ENCODE data around the gene RHCE. TPM values are rescaled to one million over a fixed set of nuclear protein-coding genes. Genes with fewer than 3 reads are reported as not detected.
A peak's percentile ranks its signal among the peaks of the same experiment; 100 is the strongest.

Gene RHCE
- total and polyA plus RNA-seq, 9 of the 15 experiments (the other 6 are each of a cell fraction or from before 2014, with no cell fraction given): 5.4 to 31.5 (median 12.6) TPM

GRCh38 chr1:25430073-25430966 lies 9.7 kb upstream of the RHCE start, which contains the start of gene MACO1 (continued):
- TF ChIP-seq RERE (CRISPR knock-in tag; IDR thresholded peaks at IDR 0.05; ENCODE audit: borderline replicate concordance): 0 out of 2 replicates have a peak, but pooled peaks have one; percentile 88
- TF ChIP-seq, protein P1, sequence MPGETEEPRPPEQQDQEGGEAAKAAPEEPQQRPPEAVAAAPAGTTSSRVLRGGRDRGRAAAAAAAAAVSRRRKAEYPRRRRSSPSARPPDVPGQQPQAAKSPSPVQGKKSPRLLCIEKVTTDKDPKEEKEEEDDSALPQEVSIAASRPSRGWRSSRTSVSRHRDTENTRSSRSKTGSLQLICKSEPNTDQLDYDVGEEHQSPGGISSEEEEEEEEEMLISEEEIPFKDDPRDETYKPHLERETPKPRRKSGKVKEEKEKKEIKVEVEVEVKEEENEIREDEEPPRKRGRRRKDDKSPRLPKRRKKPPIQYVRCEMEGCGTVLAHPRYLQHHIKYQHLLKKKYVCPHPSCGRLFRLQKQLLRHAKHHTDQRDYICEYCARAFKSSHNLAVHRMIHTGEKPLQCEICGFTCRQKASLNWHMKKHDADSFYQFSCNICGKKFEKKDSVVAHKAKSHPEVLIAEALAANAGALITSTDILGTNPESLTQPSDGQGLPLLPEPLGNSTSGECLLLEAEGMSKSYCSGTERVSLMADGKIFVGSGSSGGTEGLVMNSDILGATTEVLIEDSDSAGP (CRISPR knock-in tag; IDR thresholded peaks at IDR 0.05): no peak
- TF ChIP-seq, protein P2, sequence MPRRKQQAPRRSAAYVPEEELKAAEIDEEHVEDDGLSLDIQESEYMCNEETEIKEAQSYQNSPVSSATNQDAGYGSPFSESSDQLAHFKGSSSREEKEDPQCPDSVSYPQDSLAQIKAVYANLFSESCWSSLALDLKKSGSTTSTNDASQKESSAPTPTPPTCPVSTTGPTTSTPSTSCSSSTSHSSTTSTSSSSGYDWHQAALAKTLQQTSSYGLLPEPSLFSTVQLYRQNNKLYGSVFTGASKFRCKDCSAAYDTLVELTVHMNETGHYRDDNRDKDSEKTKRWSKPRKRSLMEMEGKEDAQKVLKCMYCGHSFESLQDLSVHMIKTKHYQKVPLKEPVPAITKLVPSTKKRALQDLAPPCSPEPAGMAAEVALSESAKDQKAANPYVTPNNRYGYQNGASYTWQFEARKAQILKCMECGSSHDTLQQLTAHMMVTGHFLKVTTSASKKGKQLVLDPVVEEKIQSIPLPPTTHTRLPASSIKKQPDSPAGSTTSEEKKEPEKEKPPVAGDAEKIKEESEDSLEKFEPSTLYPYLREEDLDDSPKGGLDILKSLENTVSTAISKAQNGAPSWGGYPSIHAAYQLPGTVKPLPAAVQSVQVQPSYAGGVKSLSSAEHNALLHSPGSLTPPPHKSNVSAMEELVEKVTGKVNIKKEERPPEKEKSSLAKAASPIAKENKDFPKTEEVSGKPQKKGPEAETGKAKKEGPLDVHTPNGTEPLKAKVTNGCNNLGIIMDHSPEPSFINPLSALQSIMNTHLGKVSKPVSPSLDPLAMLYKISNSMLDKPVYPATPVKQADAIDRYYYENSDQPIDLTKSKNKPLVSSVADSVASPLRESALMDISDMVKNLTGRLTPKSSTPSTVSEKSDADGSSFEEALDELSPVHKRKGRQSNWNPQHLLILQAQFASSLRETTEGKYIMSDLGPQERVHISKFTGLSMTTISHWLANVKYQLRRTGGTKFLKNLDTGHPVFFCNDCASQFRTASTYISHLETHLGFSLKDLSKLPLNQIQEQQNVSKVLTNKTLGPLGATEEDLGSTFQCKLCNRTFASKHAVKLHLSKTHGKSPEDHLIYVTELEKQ (CRISPR knock-in tag; IDR thresholded peaks at IDR 0.05): no peak
- TF ChIP-seq, protein P3, sequence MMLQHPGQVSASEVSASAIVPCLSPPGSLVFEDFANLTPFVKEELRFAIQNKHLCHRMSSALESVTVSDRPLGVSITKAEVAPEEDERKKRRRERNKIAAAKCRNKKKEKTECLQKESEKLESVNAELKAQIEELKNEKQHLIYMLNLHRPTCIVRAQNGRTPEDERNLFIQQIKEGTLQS (IDR thresholded peaks at IDR 0.05): peak; percentile 52
- TF ChIP-seq, protein P3 (CRISPR knock-in tag; conservative IDR thresholded peaks at IDR 0.05): 0 out of 2 replicates have a peak, but pooled peaks have one; percentile 84
- peak; percentile 97 for TF ChIP-seq NFE2 (IDR thresholded peaks at IDR 0.05; ENCODE audit: low read depth)
- TF ChIP-seq GATAD2A (IDR thresholded peaks at IDR 0.05): no peak; the same call in 1 of the 2 replicates
- TF ChIP-seq STAT5A (IDR thresholded peaks at IDR 0.05; ENCODE audit: borderline replicate concordance, low read length): peak; percentile 27; the same call in 1 of the 2 replicates
- peak; percentile 79 for TF ChIP-seq KLF1 (tag; IDR thresholded peaks at IDR 0.05)
- no peak for TF ChIP-seq ZNF324 (CRISPR knock-in tag; IDR thresholded peaks at IDR 0.05)
- peak; percentile 80; the same call in 1 of the 2 replicates for TF ChIP-seq CREB1 (IDR thresholded peaks at IDR 0.05)
- TF ChIP-seq CREB1 (CRISPR knock-in tag; IDR thresholded peaks at IDR 0.05): peak; percentile 89
- peak; percentile 97 for TF ChIP-seq MBD2 (IDR thresholded peaks at IDR 0.05; ENCODE audit: borderline replicate concordance, low read depth)
- no peak; the same call in 1 of the 2 replicates for TF ChIP-seq ZZZ3 (IDR thresholded peaks at IDR 0.05)
- TF ChIP-seq ZNF583 (CRISPR knock-in tag; IDR thresholded peaks at IDR 0.05): no peak
- no peak for TF ChIP-seq HMG20A (CRISPR knock-in tag; conservative IDR thresholded peaks at IDR 0.05)
- no peak for TF ChIP-seq CBX5 (IDR thresholded peaks at IDR 0.05; ENCODE audit: borderline replicate concordance, low read depth)

All from K562 (cell line).